Endometrial microvascular endothelial cells (primary cell): Measurements from ENCODE around the gene PYGM. TPM values are rescaled to one million over a fixed set of nuclear protein-coding genes. Genes with fewer than 3 reads are reported as not detected.

Source experiments
- in situ Hi-C: cut with HindIII; loops from 2 replicates; pipeline ENCODE4 v1.10.0; 2017; ENCODE audit warnings: low sequenced_read_pairs, low pct_unique_long_range_greater_than_20kb; ENCODE audit errors: inconsistent ontology term
- total RNA-seq: library from RNA; depleted of rRNA; stranded (reverse); fragments of >200 nt; gene quantifications from one replicate; pipeline ENCODE4 v1.2.3, GENCODE V29; 2015; ENCODE audit errors: inconsistent ontology term

PYGM gene
- total RNA-seq, result not detected

- in situ Hi-C loops, result no loop called here
Measured at GRCh38 chr11:64759722-64760719, at the start of gene PYGM. Gene PYGM, minus strand, starts transcription at chr11:64759974. Its CDS starts 76 bp downstream, at chr11:64759898.

DNA sequence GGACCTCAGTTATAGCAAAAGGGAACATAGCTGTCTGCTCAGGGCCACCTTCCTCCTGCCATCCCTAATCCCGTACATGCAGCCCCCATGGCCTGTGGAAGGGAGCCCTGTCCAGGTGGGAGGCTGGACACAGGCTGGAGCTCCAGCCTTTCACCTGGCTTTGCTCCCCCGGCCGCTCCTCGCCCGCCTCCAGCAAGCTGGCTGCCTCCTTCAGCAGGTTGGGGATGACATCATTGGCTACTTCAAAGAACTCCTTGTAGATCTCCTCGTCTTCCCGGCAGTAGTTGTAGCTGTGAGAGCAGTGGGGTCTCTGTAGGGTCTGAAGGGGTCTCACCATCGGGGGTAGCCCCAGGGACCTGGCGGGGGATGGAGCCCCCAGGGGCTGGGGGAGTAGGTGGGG is 45.7 kb upstream of the PYGM start:
- in situ Hi-C loops, result no loop called here

- in situ Hi-C loops, result no loop called here
Measured at GRCh38 chr11:64804346-64805210, 44.8 kb upstream of the PYGM start.

GRCh38 chr11:64803846-64804345 is 44.1 kb upstream of the PYGM start:
- in situ Hi-C loops, result no loop called here

GRCh38 chr11:64803158-64803845 is 43.5 kb upstream of the PYGM start, which contains the start of gene MAP4K2:
Gene MAP4K2, minus strand, starts transcription at chr11:64803214. Its CDS starts 65 bp downstream, at chr11:64803149.
- in situ Hi-C loops, result no loop called here

GRCh38 chr11:64802370-64803157 is 42.8 kb upstream of the PYGM start:
- in situ Hi-C loops, result no loop called here

- in situ Hi-C loops, result no loop called here
Measured at GRCh38 chr11:64801561-64802369, 42.0 kb upstream of the PYGM start.

- in situ Hi-C loops, result no loop called here
Measured at GRCh38 chr11:64801158-64801464, 41.3 kb upstream of the PYGM start.

- in situ Hi-C loops, result no loop called here
Measured at GRCh38 chr11:64800303-64801157, 40.8 kb upstream of the PYGM start.

DNA sequence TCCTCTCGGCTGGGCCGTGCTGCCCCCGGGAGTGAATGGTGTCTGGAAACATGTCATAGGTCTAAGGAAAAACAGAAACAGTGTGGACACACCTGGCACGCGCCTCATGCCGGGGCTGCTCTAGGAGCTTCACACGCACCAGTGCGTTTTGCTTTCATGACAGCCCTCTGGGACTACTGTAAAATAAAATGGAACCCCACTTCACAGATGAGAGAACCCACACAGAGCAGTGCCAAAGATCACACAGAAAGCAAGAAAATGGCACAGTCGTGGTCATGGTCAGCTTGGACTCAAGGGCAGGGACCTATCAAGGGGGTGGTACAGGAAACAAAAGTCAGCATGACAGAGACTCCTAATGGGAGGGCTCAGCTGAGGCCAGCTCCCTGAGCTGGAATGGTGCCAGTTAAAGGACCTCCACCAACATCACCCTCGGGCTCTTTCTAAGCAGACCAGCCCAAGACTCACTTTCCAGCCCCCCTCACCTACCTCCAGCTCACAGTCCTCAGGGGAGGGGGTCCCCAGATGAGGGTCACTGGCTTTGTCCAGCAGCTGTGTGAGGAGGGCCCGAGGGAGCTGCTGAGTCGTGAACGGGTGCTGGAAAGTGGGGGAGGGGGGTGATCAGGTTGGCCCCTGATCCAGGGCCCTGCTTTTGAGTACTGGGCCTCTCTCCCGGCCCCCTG is 40.0 kb upstream of the PYGM start:
- in situ Hi-C loops, result no loop called here

- in situ Hi-C loops, result no loop called here
Measured at GRCh38 chr11:64799256-64799622, 39.5 kb upstream of the PYGM start.

DNA sequence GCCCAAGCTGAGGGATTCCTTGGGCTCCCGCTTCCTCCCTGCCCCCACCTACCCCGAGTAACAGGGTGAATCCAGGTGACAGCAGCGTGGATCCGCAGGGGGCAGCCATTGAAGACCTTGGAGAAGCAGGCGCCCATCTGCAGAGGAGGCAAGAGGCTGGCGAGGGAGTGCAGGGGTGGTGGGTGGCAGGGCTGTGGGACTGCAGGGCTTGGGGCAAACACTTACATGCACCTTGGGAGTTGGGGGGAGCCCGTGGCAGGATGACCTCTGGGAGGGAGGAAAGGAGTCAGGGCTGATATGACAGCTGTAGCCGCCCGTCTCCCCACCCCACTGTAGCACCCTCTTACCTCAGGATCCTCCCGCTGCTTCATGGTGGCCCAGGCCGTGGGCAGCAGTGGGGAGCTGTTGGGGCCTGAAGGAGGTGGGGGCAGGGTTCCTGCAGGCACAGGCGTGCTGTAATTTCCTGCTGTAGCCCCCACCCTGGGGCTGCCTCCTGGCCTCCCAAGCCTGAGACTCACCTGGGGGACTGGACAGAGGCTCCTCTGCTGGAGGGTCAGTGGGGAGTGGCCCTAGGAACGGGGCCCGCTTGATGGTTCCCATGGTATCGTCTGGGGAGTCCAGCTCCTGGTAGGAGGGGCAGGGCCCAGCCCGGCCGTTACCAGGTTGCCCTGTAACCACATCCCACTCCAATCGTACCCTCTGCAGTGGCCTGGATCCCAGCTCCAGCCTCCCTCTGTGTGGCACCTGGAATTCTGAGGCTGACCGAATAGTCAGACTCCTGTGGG is 37.2 kb upstream of the PYGM start:
- in situ Hi-C loops, result no loop called here

DNA sequence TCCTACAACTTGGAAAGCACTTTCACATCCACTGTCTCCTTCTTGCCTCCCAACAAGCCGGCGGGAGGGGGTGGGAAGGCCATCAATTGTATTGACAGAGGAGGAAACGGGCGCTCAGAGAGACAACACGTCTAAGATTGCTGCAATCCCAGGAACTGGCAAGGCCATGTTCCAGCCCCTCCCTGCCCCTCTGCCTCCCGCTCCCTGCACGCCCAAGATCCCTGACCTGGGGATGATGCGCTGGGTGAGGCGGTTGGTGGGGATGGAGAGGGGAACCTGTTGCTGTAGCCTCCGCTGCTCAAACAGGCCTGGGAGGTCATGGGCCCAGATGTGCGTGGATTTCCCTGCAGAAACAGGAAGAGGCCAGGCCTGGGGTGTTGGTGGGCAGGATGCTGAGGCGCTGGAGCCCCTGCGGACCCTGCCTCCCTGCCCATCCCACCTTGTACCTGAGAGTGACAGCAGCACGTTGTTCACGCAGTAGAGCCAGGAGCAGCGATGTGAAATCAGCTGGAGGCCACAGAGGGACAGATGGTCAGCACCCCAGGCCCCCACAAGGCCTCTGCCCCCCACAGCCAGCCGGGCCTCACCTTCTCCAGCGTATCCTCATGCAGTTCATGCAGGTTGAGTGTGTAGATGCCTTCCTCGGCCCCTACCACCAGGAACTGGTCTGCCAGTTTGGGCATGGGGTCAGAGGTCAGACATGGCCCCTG is 36.4 kb upstream of the PYGM start:
- in situ Hi-C loops, result no loop called here

- in situ Hi-C loops, result no loop called here
Measured at GRCh38 chr11:64794526-64794925, 34.8 kb upstream of the PYGM start.
